Measurements from ENCODE around the gene ZSWIM1.

GRCh38 chr20:45909336-45909808, 28.3 kb downstream of the ZSWIM1 start:
- TF ChIP-seq CTCF (IDR thresholded peaks at IDR 0.05) (no peak), POLR2A (IDR thresholded peaks at IDR 0.05) (no peak)
